Activated CD4-positive, alpha-beta T cell treated with anti-CD3 and anti-CD28 coated beads for 24 hours (primary cell): ENCODE results near the gene CLCA2.

Experiments
- DNase-seq, 2 donors: peaks; one replicate each; pipeline ENCODE4 v3.0.0-alpha.2; 2020; ENCODE audit warnings: low read depth in 2 of 2

Gene CLCA2

GRCh38 chr1:86429122-86429725, 5.3 kb downstream of the CLCA2 start:
- DNase-seq: no peak

- no peak for DNase-seq
These were observed 5.9 kb downstream of the CLCA2 start for GRCh38 chr1:86429835-86430234.

GRCh38 chr1:86430376-86430775, 6.4 kb downstream of the CLCA2 start:
- DNase-seq: no peak

- no peak for DNase-seq
These were observed 10.1 kb downstream of the CLCA2 start for GRCh38 chr1:86434059-86434458.

- DNase-seq: no peak
These were observed 11.4 kb downstream of the CLCA2 start for GRCh38 chr1:86435327-86435726.

- no peak for DNase-seq
These were observed 12.1 kb downstream of the CLCA2 start for GRCh38 chr1:86436041-86436440.

- no peak for DNase-seq
These were observed 17.6 kb downstream of the CLCA2 start for GRCh38 chr1:86441581-86441980.

GRCh38 chr1:86441997-86442396, 18.0 kb downstream of the CLCA2 start:
- DNase-seq: no peak

- DNase-seq: no peak
These were observed 21.9 kb downstream of the CLCA2 start for GRCh38 chr1:86445919-86446318.

- no peak for DNase-seq
These were observed 23.3 kb downstream of the CLCA2 start for GRCh38 chr1:86447198-86447790.

- DNase-seq: no peak
These were observed 24.7 kb downstream of the CLCA2 start for GRCh38 chr1:86448670-86449069.

GRCh38 chr1:86449103-86449502, 25.1 kb downstream of the CLCA2 start:
- no peak for DNase-seq

GRCh38 chr1:86450847-86451246, 26.9 kb downstream of the CLCA2 start:
- DNase-seq: no peak

GRCh38 chr1:86453664-86454063, 29.7 kb downstream of the CLCA2 start:
- DNase-seq: no peak

GRCh38 chr1:86455073-86455472, 31.1 kb downstream of the CLCA2 start:
- no peak for DNase-seq

GRCh38 chr1:86460998-86461397, 37.0 kb downstream of the CLCA2 start:
- DNase-seq: no peak

GRCh38 chr1:86461482-86461881, 37.5 kb downstream of the CLCA2 start:
- DNase-seq: no peak

- no peak for DNase-seq
These were observed 40.8 kb downstream of the CLCA2 start for GRCh38 chr1:86464819-86465218.

- DNase-seq: no peak
These were observed 42.3 kb downstream of the CLCA2 start for GRCh38 chr1:86466109-86466844.

- no peak for DNase-seq
These were observed 43.0 kb downstream of the CLCA2 start for GRCh38 chr1:86466986-86467385.

- no peak for DNase-seq
These were observed 44.6 kb downstream of the CLCA2 start, which contains the start of gene CLCA1 for GRCh38 chr1:86468501-86468977. TSS of gene CLCA1 (plus strand) at chr1:86468927. CDS start at chr1:86468972, 45 bp downstream.

- no peak for DNase-seq
These were observed 46.9 kb downstream of the CLCA2 start for GRCh38 chr1:86470859-86471258.

GRCh38 chr1:86471291-86471690, 47.3 kb downstream of the CLCA2 start:
- DNase-seq: no peak
